NCI-H2196 (cell line): ENCODE data around the gene ACP5.
"Not testable (repeated sequence)": the region's sequence is repeated elsewhere in the genome, so short reads cannot be mapped to it uniquely, and the experiment has no call there.

ENCODE experiments used
- DNase-seq: peaks from one replicate; lab custom pipeline; 2025; ENCODE audit not compliant: unreplicated experiment; lab: John Stamatoyannopoulos, UW

The ACP5 gene

GRCh38 chr19:11577451-11578257 lies at the start of gene ACP5:
Gene ACP5 (minus strand): TSS chr19:11577645. CDS start chr19:11577317, 328 bp downstream.
- DNase-seq: no peak

DNA sequence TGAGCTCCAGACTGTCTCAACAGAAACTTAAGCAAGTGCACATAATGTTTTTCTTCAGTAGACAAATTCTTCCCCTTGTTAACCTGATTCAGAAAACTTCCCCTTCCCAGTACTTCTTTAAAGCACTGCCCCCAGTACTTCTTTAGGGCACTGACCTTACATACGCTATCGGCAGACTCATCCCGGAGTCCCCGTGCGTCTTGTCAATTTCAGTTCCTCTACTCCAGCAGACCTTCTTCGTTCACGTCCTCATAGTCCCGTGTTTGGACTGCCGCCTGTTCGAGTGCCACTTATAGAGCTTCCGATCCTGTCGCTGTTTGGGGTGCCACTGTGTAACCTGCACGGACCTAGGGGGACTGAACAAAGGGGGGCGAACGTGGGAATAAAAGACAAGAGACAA lies 48.8 kb upstream of the ACP5 start:
- no peak for DNase-seq

GRCh38 chr19:11624069-11624463 lies 46.6 kb upstream of the ACP5 start:
- no peak for DNase-seq

DNA sequence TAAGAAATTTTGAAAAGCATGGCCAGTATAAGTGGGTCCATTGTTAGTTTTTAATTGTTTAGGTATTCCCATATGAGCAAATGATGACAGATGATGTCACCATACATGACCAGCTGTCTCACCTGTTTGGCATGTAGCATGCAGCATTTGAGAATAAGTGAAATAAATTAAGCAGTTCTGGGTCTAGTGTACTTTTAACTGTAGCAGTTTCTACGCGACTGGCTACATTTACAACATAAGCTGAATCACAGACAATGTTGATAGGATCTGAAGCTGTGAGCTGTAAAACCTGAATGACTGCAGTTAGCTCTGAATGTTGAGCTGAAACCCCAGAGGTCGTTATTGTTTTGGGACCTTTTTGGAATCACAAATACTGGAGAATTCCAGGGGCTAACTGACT lies 45.0 kb upstream of the ACP5 start:
- not testable (repeated sequence) for DNase-seq

GRCh38 chr19:11620553-11620952 lies 43.1 kb upstream of the ACP5 start:
- DNase-seq: no peak

DNA sequence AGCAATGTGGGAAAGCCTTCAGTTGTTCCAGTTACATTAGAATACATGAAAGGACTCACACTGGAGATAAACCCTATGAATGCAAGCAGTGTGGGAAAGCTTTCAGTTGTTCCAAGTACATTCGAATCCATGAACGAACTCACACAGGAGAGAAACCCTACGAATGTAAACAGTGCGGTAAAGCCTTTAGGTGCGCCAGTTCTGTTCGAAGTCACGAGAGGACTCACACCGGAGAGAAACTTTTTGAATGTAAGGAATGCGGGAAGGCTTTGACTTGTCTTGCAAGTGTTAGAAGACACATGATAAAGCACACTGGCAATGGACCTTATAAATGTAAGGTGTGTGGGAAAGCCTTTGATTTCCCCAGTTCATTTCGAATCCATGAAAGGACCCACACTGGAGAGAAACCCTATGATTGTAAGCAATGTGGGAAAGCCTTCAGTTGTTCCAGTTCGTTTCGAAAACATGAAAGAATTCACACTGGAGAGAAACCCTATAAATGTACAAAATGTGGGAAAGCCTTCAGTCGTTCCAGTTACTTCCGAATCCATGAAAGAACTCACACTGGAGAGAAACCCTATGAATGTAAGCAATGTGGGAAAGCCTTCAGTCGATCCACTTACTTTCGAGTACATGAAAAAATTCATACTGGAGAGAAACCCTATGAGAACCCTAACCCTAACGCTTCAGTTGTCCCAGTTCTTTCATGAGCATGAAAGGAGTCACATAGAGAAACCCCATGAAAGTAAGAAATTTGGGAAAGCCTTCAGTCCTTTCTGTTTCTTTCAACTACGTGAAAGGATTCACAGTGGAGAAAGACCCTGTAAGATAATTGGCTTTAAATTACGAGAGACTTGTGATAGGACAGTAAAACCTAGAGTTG lies 40.0 kb upstream of the ACP5 start:
- DNase-seq: no peak

- DNase-seq: no peak
These were observed 35.5 kb upstream of the ACP5 start for GRCh38 chr19:11612816-11613511.

GRCh38 chr19:11611730-11612129 lies 34.3 kb upstream of the ACP5 start:
- DNase-seq: no peak

DNA sequence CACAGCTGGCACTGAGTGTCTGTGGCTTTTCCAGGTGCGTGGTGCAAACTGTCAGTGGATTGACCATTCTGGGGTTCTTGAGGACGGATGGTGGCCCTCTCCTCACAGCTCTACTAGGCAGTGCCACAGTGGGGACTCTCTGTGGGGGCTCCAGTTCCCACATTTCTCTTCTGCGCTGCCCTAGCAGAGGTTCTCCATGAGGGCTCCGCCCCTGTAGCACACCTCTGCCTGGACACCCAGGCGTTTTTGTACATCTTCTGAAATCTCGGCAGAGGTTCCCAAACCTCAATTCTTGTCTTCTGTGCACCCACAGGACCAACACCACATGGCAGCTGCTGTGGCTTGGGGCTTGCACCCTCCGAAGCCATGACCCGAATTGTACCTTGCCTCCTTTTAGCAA lies 29.0 kb upstream of the ACP5 start:
- no peak for DNase-seq

DNA sequence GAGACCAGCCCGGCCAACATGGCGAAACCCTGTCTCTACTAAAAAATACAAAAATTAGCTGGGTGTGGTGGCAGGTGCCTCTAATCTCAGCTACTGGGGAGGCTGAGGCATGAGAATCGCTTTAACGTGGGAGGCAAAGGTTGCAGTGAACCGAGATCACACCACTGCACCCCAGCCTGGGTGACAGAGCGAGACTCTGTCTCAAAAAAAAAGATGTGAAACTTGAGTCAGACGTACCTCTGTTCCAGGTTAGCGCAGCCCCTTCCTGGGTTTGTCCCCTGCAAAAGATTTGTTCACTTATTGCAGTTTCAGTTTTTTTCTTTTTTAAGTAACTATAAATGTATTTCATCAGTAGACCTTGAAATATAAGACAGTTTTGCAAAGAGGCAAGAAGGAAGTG lies 22.3 kb upstream of the ACP5 start:
- DNase-seq: not testable (repeated sequence)

DNA sequence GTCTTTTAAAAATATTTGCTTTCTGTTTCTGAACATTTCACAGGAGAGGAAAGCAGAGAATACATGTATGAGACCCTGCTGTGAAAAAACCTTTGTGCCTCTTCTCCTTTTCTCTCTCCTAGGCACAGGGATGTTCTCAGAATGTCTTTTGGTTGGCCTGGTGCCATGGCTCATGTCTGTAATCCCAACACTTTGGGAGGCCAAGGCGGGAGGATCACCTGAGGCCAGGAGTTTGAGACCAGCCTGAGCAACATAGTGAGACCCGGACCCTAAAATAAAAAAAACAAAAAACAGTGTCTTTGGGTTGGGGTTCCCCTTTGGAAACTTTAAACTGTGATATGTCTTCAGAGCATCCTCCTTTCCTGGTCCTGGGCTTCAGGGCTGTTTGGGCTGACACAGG lies 21.3 kb upstream of the ACP5 start:
- no peak for DNase-seq

- DNase-seq: no peak
These were observed 20.6 kb upstream of the ACP5 start for GRCh38 chr19:11598103-11598483.

- DNase-seq: peak; percentile 99
These were observed 20.0 kb upstream of the ACP5 start, which contains the start of gene ZNF627 for GRCh38 chr19:11597202-11598102. Gene ZNF627 (plus strand): TSS chr19:11597483. CDS start chr19:11597628, 145 bp downstream.

GRCh38 chr19:11596156-11596555 lies 18.7 kb upstream of the ACP5 start:
- DNase-seq: no peak

DNA sequence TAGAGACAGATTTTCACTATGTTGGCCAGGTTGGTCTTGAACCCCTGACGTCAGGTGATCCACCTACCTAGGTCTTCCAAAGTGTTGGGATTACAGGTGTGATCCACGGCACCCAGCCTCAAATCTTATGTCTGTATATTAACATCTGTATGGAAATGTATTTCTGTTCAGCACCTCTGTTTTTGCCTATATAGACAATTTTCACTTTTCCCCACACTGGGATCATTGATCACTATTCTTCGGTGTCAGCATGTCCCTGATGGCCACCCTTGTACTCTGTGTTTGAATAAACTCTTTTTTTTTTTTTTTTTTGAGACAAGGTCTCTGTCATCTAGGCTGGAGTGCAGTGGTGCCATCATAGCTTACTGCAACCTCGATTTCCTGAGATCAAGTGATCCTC lies 16.6 kb upstream of the ACP5 start:
- no peak for DNase-seq

GRCh38 chr19:11587975-11588631 lies 10.7 kb upstream of the ACP5 start:
- DNase-seq: no peak

DNA sequence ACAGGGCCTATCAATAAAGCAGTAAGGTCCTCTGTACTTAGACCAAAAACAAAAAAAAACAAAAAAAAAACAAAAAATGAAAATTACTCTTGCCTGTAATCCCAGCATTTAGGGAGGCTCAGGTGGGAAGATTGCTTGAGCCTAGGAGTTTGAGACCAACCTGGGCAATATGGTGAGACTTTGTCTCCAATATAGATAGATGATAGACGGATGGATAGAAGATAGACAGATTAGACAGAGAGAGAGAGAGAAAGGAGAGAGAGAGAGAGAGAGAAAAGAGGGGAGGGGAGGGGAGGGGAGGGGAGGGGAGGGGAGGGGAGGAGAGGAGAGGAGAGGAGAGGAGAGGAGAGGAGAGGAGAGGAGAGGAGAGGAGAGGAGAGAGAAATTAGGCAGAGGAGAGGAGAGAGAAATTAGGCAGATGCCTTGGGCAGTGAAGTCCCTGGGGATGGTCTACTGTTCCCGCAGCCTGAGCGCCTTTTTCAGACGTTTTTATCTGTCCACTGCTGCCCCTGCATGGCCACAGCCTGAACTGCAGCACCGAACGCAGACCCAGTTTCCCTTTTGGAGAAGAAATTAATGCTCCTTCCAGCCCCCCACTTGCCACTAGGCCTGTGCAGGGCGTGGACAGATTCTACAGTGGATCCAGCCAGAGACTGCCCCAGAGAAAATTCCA lies 10.0 kb upstream of the ACP5 start:
- DNase-seq: peak; percentile 62

DNA sequence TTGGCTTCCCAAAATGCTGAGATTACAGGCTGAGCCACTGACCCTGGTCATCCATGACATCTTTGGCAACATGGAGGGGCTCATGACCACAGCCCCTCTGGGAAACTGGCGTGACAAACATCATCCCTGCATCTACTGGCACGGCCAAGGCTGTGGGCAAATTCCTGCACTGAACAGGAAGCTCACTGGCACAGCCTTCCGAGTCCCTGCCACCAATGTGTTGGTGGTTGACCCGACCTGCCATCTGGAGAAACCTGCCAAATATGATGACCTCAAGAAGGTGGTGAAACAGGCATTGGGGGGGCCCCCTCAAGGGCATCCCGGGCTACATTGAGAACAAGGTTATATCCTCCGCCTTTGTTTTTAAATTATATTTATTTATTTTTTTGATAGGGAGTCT lies 8.9 kb upstream of the ACP5 start:
- no peak for DNase-seq

- no peak for DNase-seq
These were observed 4.3 kb upstream of the ACP5 start for GRCh38 chr19:11581740-11582139.
